ENCODE results near the gene SH2B3.
A peak's percentile ranks its signal among the peaks of the same experiment; 100 is the strongest.
"Not testable (repeated sequence)": the region's sequence is repeated elsewhere in the genome, so short reads cannot be mapped to it uniquely, and the experiment has no call there.

SH2B3 gene

GRCh38 chr12:111488271-111488670 is 82.5 kb downstream of the SH2B3 start:
- no peak overlapping the region for H3K4me3 ChIP-seq (ENCODE audit: control insufficient read depth, low read depth, low read length)
- no peak for TF ChIP-seq CTCF (conservative IDR thresholded peaks at IDR 0.05; ENCODE audit: control insufficient read depth, insufficient read depth, low read depth, low read length)
- peak; percentile 77 for DNase-seq (ENCODE audit: low read depth)

GRCh38 chr12:111488798-111489197 is 83.1 kb downstream of the SH2B3 start:
- no peak for TF ChIP-seq CTCF (conservative IDR thresholded peaks at IDR 0.05; ENCODE audit: control insufficient read depth, insufficient read depth, low read depth, low read length)
- no peak overlapping the region for H3K4me3 ChIP-seq (ENCODE audit: control insufficient read depth, low read depth, low read length)
- no peak for DNase-seq (ENCODE audit: low read depth)

GRCh38 chr12:111492979-111493378 is 87.3 kb downstream of the SH2B3 start:
- H3K4me3 ChIP-seq (ENCODE audit: control insufficient read depth, low read depth, low read length): not testable (repeated sequence)
- peak; percentile 50 for DNase-seq (ENCODE audit: low read depth)

GRCh38 chr12:111494676-111495075 is 89.0 kb downstream of the SH2B3 start:
- no peak overlapping the region for H3K4me3 ChIP-seq (ENCODE audit: control insufficient read depth, low read depth, low read length)
- TF ChIP-seq CTCF (conservative IDR thresholded peaks at IDR 0.05; ENCODE audit: control insufficient read depth, insufficient read depth, low read depth, low read length): no peak
- no peak for DNase-seq (ENCODE audit: low read depth)
